DOHH2 (cell line): ENCODE results near the gene ATP5F1A.

Experiments
- H3F3A ChIP-seq: fragments of 200-600 bp; sonication (generic), shearing (Covaris generic); 2 replicates; pipeline ENCODE4 v1.6.0; 2016; ENCODE audit warnings: antibody characterized with exemption, mild to moderate bottlenecking; ENCODE audit not compliant: control insufficient read depth, insufficient read depth
- H3K27ac ChIP-seq: fragments of 200-600 bp; sonication (generic); 2 replicates; pipeline ENCODE4 v1.5.1; 2014; ENCODE audit warnings: low read depth, mild to moderate bottlenecking, low read length, moderate library complexity
- H3K27me3 ChIP-seq: fragments of 200-600 bp; sonication (generic); 2 replicates; pipeline ENCODE4 v1.6.1; 2014; ENCODE audit warnings: mild to moderate bottlenecking, low read length, mixed read lengths; ENCODE audit not compliant: control insufficient read depth
- H3K36me3 ChIP-seq: fragments of 200-600 bp; sonication (generic); 2 replicates; pipeline ENCODE4 v1.6.1; 2014; ENCODE audit warnings: mild to moderate bottlenecking, low read length, moderate library complexity, mixed read lengths; ENCODE audit not compliant: control insufficient read depth
- H3K4me1 ChIP-seq: fragments of 200-600 bp; sonication (generic); 2 replicates; pipeline ENCODE4 v1.6.1; 2014; ENCODE audit warnings: mild to moderate bottlenecking, low read length, mixed read lengths; ENCODE audit not compliant: control insufficient read depth
- H3K4me2 ChIP-seq: fragments of 200-600 bp; sonication (generic); 2 replicates; pipeline ENCODE4 v1.6.0; 2014; ENCODE audit warnings: mild to moderate bottlenecking, low read length, moderate library complexity
- H3K4me3 ChIP-seq: fragments of 200-600 bp; sonication (generic); 2 replicates; pipeline ENCODE4 v1.5.1; 2014; ENCODE audit warnings: mild to moderate bottlenecking, low read length, mixed read lengths
- H3K79me2 ChIP-seq: fragments of 200-600 bp; sonication (generic); 2 replicates; pipeline ENCODE4 v1.6.1; 2014; ENCODE audit warnings: mild to moderate bottlenecking, low read length, mixed read lengths; ENCODE audit not compliant: control insufficient read depth
- H3K9me2 ChIP-seq: fragments of 200-600 bp; sonication (generic); replicated peaks from 2 replicates; pipeline ENCODE4 v1.6.1; 2014; ENCODE audit warnings: mild to moderate bottlenecking, low read length, mixed read lengths; ENCODE audit not compliant: control insufficient read depth
- H3K9me3 ChIP-seq: fragments of 200-600 bp; sonication (generic); 2 replicates; pipeline ENCODE4 v1.6.1; 2014; ENCODE audit warnings: antibody characterized with exemption, low read length, mixed read lengths; ENCODE audit not compliant: control insufficient read depth, insufficient read depth
- H4K20me1 ChIP-seq: fragments of 200-600 bp; sonication (generic); 2 replicates; pipeline ENCODE4 v1.6.0; 2014; ENCODE audit warnings: low read depth, mild to moderate bottlenecking, antibody characterized with exemption, low read length, moderate library complexity; ENCODE audit not compliant: control insufficient read depth, insufficient read depth
- CTCF ChIP-seq: fragments of 200-600 bp; sonication (generic); IDR thresholded peaks from one replicate; pipeline ENCODE4 v1.5.1; 2014; ENCODE audit warnings: antibody characterized with exemption, mild to moderate bottlenecking, low read depth, low read length; ENCODE audit not compliant: poor library complexity, severe bottlenecking
- EZH2phosphoT487 ChIP-seq: fragments of 200-600 bp; sonication (generic); IDR thresholded peaks from 2 replicates; pipeline ENCODE4 v1.6.1; 2017; ENCODE audit warnings: borderline replicate concordance, mild to moderate bottlenecking, antibody characterized with exemption, low read length, moderate library complexity, mixed read lengths

The ATP5F1A gene

DNA sequence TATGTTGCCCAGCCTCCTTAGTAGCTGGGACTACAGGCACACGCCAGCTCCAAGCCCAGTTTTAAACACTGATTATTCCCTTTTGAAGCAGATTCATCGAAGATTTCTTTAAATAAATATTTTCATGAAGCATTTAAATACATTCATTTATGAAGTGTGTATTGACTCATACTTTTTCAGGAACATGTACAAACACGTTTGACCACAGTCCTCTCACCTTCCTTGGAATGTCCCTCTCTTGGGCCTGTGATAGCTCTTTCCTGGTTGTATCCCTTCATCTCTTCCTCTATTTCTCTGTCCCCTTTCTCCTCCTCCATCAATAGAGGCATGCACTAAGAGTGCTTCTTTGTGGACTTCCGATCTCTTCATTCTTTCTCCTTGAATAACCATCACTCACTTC, 28.6 kb downstream of the ATP5F1A start:
- no peak overlapping the region for H3K4me3 ChIP-seq
- H3K27me3 ChIP-seq, result peaks cover 19% of the 10 kb centered on the region
- H4K20me1 ChIP-seq, result no peaks in the 10 kb centered on the region
- no peak overlapping the region for H3K27ac ChIP-seq
- H3K9me2 ChIP-seq, result no peaks in the 10 kb centered on the region
- H3K4me2 ChIP-seq, result no peak overlapping the region
- no peak for TF ChIP-seq EZH2phosphoT487
- H3K4me1 ChIP-seq, result peaks cover 23% of the 10 kb centered on the region
- no peaks in the 10 kb centered on the region for H3K36me3 ChIP-seq
- H3F3A ChIP-seq, result peaks cover 2% of the 10 kb centered on the region
- H3K9me3 ChIP-seq, result no peaks in the 10 kb centered on the region
- no peaks in the 10 kb centered on the region for H3K79me2 ChIP-seq

GRCh38 chr18:46068763-46069162, 29.3 kb downstream of the ATP5F1A start:
- no peak for TF ChIP-seq EZH2phosphoT487
- TF ChIP-seq CTCF, result no peak
- Histone ChIP-seq H3K4me1 (peaks cover 23% of the 10 kb centered on the region), H4K20me1 (no peaks in the 10 kb centered on the region), H3K79me2 (no peaks in the 10 kb centered on the region), H3F3A (no peaks in the 10 kb centered on the region), H3K9me2 (no peaks in the 10 kb centered on the region), H3K9me3 (no peaks in the 10 kb centered on the region), H3K4me2 (no peak overlapping the region), H3K27ac (no peak overlapping the region), H3K36me3 (no peaks in the 10 kb centered on the region), H3K27me3 (peaks cover 19% of the 10 kb centered on the region), H3K4me3 (no peak overlapping the region)

DNA sequence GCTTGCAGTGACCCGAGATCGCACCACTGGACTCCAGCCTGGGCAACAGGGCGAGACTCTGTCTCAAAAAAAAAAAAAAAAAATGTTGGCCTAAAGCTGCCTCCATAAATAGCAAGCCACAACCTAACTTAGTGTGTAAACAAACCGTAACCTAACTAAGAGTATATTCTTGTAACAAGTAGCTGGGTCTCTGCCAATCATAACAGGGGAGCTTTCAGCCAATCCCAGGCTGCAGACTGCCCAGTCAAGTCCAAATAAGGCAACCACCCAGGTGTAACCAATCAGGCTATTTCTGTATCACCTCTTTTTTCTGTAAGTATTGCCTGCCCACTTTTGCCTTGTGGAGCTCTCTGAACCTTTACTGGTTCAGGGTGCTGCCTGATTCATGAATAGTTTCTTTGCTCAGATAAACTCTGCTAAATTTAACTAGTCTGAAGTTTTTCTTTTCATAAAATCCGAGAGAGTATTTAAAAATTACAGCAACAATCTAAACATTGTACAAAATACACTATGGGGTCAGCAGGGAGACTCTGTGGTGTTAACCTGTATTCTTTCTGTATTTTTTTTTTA, 30.6 kb downstream of the ATP5F1A start:
- Histone ChIP-seq H3K9me2 (no peaks in the 10 kb centered on the region), H3K4me2 (peak overlapping the region; percentile 40), H3K4me3 (peak overlapping the region; percentile 1), H3K4me1 (peaks cover 23% of the 10 kb centered on the region), H3K9me3 (no peaks in the 10 kb centered on the region), H3F3A (no peaks in the 10 kb centered on the region), H3K27me3 (peaks cover 18% of the 10 kb centered on the region), H3K79me2 (no peaks in the 10 kb centered on the region), H4K20me1 (no peaks in the 10 kb centered on the region), H3K27ac (no peak overlapping the region), H3K36me3 (no peaks in the 10 kb centered on the region)
- no peak for TF ChIP-seq EZH2phosphoT487
- no peak for TF ChIP-seq CTCF

DNA sequence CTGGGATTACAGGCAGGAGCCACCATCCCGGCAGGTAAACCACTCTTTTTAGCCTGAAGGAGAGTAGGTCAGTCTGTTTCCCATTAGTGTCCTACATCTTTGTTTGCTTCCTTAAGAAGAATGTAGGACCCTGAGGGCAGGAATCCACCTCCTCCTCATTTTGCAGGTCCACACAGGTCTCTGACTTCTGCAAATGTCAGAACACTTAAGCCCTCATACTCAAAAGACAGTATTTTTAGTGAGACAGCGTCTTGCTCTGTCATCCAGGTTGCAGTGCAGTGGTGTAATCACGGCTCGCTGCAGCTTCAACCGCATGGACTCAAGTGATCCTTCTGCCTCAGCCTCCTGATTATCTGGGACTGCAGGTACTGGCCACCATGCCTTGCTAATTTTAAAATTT, 35.3 kb downstream of the ATP5F1A start:
- H3K9me3 ChIP-seq, result no peaks in the 10 kb centered on the region
- H3F3A ChIP-seq, result no peaks in the 10 kb centered on the region
- H3K4me1 ChIP-seq, result peaks cover 8% of the 10 kb centered on the region
- no peak overlapping the region for H3K4me2 ChIP-seq
- H3K4me3 ChIP-seq, result no peak overlapping the region
- TF ChIP-seq CTCF, result no peak
- no peak for TF ChIP-seq EZH2phosphoT487
- no peaks in the 10 kb centered on the region for H4K20me1 ChIP-seq
- H3K9me2 ChIP-seq, result no peaks in the 10 kb centered on the region
- H3K27me3 ChIP-seq, result no peaks in the 10 kb centered on the region
- no peaks in the 10 kb centered on the region for H3K79me2 ChIP-seq
- H3K36me3 ChIP-seq, result no peaks in the 10 kb centered on the region
- no peak overlapping the region for H3K27ac ChIP-seq
